K562 (cell line): ENCODE data around the gene SLC6A13. TPM values are rescaled to one million over a fixed set of nuclear protein-coding genes. Genes with fewer than 3 reads are reported as not detected.

Experiments used
- BDP1 ChIP-seq: IDR thresholded peaks from 3 replicates; pipeline ENCODE4 v1.6.1; 2011; ENCODE audit not compliant: insufficient read length, insufficient read depth
- CBX3 ChIP-seq, 2 experiments: IDR thresholded peaks; 1 replicate in 1 of 2; 2 replicates in 1 of 2; pipeline ENCODE4 v1.6.1; 2012; ENCODE audit warnings: inconsistent platforms in 2 of 2, low read length in 2 of 2, borderline replicate concordance in 1 of 2, control low read depth in 1 of 2
- COPS2 ChIP-seq: fragments of 450-650 bp; conservative IDR thresholded peaks from 2 replicates; pipeline ENCODE4 v1.6.1; 2016; ENCODE audit warnings: mild to moderate bottlenecking, moderate library complexity
- NUFIP1 ChIP-seq: fragments of 450-650 bp; IDR thresholded peaks from 2 replicates; pipeline ENCODE4 v1.6.1; 2018; ENCODE audit not compliant: partially characterized antibody
- RHOXF2B ChIP-seq: fragments of 250-450 bp; sonication (Bioruptor Pico); conservative IDR thresholded peaks from 2 replicates; pipeline ENCODE4 v1.5.1; 2021
- ZNF707 ChIP-seq: fragments of 250-450 bp; sonication (Bioruptor Pico); conservative IDR thresholded peaks from 2 replicates; pipeline ENCODE4 v1.8.0; 2022; ENCODE audit warnings: inconsistent platforms, mild to moderate bottlenecking, moderate library complexity
- polyA plus RNA-seq, 8 experiments: library from polyadenylated mRNA; depleted of rRNA in 4 of 8; stranded (reverse) in 5 of 8; unstranded in 3 of 8; fragments of >200 nt; fragmentation: Nextera tagmentation in 2 of 8; fragmentation: Illumina TruSeq in 1 of 8; extraction: Ambion mirVana in 2 of 8; extraction: Trizol in 1 of 8; gene quantifications; 2 replicates each; pipeline versions ENCODE4 v1.2.1 to v1.2.3, GENCODE V29; 2011 to 2014; ENCODE audit warnings: inconsistent platforms in 1 of 8, missing spikeins in 1 of 8
- total RNA-seq, 7 experiments: library from RNA; depleted of rRNA in 6 of 7; stranded (reverse); fragments of >200 nt in 6 of 7; fragmentation: Illumina TruSeq in 2 of 7; extraction: Trizol in 2 of 7; gene quantifications; 2 replicates each; pipeline versions ENCODE4 v1.2.1 to v1.2.3, GENCODE V29; 2011 to 2021; ENCODE audit warnings: low replicate concordance in 1 of 7
- TF ChIP-seq, protein P1 (sequence below): fragments of 200-800 bp; sonication (Bioruptor generic); IDR thresholded peaks from 2 replicates; pipeline ENCODE4 v1.6.1; 2016; ENCODE audit warnings: missing genetic modification characterization, missing compliant biosample characterization
- TF ChIP-seq, protein P2 (sequence below): conservative IDR thresholded peaks from 2 replicates; pipeline ENCODE4 v1.6.1; 2011; ENCODE audit warnings: low read depth, mild to moderate bottlenecking, low read length; ENCODE audit not compliant: control insufficient read depth
- TF ChIP-seq, protein P3 (sequence below): fragments of 450-650 bp; IDR thresholded peaks from 2 replicates; pipeline ENCODE4 v1.6.1; 2016; ENCODE audit warnings: mild to moderate bottlenecking, moderate library complexity
- TF ChIP-seq, protein P4 (sequence below): sonication (generic); formaldehyde crosslinking; IDR thresholded peaks from 2 replicates; pipeline ENCODE4 v1.9.0; 2022; ENCODE audit warnings: mild to moderate bottlenecking, missing genetic modification reagents

The SLC6A13 gene
- total and polyA plus RNA-seq, 9 of the 15 experiments (the other 6 are each of a cell fraction or from before 2014, with no cell fraction given): 0.06 to 0.33 (median 0.22) TPM; not detected in 4

DNA sequence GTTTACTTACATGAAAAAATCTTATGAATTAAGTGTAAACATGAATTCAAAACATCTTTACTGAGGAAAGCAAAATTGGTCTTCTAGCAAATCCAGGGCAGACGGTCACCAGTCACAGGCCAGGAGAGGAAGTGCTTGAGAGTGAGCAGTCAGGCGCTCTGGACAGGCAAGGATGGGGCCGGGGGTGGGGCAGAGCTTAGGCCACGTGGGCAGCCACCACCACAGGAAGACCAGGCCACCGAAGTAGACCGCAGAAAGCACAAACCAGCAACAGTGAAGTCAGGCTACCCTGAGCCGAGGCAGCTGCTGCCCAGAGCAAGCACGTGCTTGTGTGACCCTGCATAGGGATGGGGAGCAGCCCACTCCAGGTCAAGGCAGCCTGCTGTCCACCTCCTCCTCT, 82.2 kb downstream of the SLC6A13 start (continued):
- no peak for TF ChIP-seq CBX3 (IDR thresholded peaks at IDR 0.05; ENCODE audit: borderline replicate concordance in 1 of 2, low read length in 2 of 2)
- TF ChIP-seq, protein P1, sequence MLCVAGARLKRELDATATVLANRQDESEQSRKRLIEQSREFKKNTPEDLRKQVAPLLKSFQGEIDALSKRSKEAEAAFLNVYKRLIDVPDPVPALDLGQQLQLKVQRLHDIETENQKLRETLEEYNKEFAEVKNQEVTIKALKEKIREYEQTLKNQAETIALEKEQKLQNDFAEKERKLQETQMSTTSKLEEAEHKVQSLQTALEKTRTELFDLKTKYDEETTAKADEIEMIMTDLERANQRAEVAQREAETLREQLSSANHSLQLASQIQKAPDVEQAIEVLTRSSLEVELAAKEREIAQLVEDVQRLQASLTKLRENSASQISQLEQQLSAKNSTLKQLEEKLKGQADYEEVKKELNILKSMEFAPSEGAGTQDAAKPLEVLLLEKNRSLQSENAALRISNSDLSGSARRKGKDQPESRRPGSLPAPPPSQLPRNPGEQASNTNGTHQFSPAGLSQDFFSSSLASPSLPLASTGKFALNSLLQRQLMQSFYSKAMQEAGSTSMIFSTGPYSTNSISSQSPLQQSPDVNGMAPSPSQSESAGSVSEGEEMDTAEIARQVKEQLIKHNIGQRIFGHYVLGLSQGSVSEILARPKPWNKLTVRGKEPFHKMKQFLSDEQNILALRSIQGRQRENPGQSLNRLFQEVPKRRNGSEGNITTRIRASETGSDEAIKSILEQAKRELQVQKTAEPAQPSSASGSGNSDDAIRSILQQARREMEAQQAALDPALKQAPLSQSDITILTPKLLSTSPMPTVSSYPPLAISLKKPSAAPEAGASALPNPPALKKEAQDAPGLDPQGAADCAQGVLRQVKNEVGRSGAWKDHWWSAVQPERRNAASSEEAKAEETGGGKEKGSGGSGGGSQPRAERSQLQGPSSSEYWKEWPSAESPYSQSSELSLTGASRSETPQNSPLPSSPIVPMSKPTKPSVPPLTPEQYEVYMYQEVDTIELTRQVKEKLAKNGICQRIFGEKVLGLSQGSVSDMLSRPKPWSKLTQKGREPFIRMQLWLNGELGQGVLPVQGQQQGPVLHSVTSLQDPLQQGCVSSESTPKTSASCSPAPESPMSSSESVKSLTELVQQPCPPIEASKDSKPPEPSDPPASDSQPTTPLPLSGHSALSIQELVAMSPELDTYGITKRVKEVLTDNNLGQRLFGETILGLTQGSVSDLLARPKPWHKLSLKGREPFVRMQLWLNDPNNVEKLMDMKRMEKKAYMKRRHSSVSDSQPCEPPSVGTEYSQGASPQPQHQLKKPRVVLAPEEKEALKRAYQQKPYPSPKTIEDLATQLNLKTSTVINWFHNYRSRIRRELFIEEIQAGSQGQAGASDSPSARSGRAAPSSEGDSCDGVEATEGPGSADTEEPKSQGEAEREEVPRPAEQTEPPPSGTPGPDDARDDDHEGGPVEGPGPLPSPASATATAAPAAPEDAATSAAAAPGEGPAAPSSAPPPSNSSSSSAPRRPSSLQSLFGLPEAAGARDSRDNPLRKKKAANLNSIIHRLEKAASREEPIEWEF (CRISPR knock-in tag): no peak
- no peak for TF ChIP-seq ZNF707 (CRISPR knock-in tag)
- TF ChIP-seq BDP1: no peak
- TF ChIP-seq, protein P2, sequence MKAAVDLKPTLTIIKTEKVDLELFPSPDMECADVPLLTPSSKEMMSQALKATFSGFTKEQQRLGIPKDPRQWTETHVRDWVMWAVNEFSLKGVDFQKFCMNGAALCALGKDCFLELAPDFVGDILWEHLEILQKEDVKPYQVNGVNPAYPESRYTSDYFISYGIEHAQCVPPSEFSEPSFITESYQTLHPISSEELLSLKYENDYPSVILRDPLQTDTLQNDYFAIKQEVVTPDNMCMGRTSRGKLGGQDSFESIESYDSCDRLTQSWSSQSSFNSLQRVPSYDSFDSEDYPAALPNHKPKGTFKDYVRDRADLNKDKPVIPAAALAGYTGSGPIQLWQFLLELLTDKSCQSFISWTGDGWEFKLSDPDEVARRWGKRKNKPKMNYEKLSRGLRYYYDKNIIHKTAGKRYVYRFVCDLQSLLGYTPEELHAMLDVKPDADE: no peak
- no peak for TF ChIP-seq COPS2
- no peak for TF ChIP-seq NUFIP1
- TF ChIP-seq, protein P3, sequence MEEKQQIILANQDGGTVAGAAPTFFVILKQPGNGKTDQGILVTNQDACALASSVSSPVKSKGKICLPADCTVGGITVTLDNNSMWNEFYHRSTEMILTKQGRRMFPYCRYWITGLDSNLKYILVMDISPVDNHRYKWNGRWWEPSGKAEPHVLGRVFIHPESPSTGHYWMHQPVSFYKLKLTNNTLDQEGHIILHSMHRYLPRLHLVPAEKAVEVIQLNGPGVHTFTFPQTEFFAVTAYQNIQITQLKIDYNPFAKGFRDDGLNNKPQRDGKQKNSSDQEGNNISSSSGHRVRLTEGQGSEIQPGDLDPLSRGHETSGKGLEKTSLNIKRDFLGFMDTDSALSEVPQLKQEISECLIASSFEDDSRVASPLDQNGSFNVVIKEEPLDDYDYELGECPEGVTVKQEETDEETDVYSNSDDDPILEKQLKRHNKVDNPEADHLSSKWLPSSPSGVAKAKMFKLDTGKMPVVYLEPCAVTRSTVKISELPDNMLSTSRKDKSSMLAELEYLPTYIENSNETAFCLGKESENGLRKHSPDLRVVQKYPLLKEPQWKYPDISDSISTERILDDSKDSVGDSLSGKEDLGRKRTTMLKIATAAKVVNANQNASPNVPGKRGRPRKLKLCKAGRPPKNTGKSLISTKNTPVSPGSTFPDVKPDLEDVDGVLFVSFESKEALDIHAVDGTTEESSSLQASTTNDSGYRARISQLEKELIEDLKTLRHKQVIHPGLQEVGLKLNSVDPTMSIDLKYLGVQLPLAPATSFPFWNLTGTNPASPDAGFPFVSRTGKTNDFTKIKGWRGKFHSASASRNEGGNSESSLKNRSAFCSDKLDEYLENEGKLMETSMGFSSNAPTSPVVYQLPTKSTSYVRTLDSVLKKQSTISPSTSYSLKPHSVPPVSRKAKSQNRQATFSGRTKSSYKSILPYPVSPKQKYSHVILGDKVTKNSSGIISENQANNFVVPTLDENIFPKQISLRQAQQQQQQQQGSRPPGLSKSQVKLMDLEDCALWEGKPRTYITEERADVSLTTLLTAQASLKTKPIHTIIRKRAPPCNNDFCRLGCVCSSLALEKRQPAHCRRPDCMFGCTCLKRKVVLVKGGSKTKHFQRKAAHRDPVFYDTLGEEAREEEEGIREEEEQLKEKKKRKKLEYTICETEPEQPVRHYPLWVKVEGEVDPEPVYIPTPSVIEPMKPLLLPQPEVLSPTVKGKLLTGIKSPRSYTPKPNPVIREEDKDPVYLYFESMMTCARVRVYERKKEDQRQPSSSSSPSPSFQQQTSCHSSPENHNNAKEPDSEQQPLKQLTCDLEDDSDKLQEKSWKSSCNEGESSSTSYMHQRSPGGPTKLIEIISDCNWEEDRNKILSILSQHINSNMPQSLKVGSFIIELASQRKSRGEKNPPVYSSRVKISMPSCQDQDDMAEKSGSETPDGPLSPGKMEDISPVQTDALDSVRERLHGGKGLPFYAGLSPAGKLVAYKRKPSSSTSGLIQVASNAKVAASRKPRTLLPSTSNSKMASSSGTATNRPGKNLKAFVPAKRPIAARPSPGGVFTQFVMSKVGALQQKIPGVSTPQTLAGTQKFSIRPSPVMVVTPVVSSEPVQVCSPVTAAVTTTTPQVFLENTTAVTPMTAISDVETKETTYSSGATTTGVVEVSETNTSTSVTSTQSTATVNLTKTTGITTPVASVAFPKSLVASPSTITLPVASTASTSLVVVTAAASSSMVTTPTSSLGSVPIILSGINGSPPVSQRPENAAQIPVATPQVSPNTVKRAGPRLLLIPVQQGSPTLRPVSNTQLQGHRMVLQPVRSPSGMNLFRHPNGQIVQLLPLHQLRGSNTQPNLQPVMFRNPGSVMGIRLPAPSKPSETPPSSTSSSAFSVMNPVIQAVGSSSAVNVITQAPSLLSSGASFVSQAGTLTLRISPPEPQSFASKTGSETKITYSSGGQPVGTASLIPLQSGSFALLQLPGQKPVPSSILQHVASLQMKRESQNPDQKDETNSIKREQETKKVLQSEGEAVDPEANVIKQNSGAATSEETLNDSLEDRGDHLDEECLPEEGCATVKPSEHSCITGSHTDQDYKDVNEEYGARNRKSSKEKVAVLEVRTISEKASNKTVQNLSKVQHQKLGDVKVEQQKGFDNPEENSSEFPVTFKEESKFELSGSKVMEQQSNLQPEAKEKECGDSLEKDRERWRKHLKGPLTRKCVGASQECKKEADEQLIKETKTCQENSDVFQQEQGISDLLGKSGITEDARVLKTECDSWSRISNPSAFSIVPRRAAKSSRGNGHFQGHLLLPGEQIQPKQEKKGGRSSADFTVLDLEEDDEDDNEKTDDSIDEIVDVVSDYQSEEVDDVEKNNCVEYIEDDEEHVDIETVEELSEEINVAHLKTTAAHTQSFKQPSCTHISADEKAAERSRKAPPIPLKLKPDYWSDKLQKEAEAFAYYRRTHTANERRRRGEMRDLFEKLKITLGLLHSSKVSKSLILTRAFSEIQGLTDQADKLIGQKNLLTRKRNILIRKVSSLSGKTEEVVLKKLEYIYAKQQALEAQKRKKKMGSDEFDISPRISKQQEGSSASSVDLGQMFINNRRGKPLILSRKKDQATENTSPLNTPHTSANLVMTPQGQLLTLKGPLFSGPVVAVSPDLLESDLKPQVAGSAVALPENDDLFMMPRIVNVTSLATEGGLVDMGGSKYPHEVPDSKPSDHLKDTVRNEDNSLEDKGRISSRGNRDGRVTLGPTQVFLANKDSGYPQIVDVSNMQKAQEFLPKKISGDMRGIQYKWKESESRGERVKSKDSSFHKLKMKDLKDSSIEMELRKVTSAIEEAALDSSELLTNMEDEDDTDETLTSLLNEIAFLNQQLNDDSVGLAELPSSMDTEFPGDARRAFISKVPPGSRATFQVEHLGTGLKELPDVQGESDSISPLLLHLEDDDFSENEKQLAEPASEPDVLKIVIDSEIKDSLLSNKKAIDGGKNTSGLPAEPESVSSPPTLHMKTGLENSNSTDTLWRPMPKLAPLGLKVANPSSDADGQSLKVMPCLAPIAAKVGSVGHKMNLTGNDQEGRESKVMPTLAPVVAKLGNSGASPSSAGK: peak; percentile 27; the same call in 1 of the 2 replicates
- TF ChIP-seq RHOXF2B (CRISPR knock-in tag): no peak
- TF ChIP-seq, protein P4, sequence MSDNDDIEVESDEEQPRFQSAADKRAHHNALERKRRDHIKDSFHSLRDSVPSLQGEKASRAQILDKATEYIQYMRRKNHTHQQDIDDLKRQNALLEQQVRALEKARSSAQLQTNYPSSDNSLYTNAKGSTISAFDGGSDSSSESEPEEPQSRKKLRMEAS (CRISPR knock-in tag): peak; percentile 67
